GM11168 (cell line): Measurements from ENCODE around the gene OSBPL10.
"Not testable (repeated sequence)": the region's sequence is repeated elsewhere in the genome, so short reads cannot be mapped to it uniquely, and the experiment has no call there.

ENCODE experiments used
- in situ Hi-C: fragments of 300-500 bp; cut with MboI; formaldehyde crosslinking; loops from one replicate; pipeline ENCODE4 v1.12.0; 2022; ENCODE audit warnings: low sequenced_read_pairs; ENCODE audit not compliant: unreplicated experiment

The OSBPL10 gene

DNA sequence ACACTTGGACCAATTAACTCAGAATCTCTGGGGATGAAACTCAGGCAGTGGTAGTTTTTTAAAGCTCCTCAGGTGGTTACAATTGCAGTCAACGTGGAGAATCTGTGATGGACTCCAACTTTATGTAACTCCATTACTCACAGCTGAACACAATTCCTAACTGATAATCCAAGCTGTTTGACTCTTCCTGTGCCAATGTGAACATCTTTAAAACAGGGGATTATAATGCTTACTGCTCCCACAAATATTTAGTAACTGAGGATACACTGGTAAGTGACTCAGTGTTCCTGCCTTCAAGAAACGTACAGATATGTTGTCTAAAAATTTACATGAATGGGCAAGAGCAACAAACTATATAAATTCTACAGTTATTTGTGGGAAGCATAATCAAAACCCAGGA is 85.6 kb downstream of the OSBPL10 start:
- in situ Hi-C loops, result no loop called here

DNA sequence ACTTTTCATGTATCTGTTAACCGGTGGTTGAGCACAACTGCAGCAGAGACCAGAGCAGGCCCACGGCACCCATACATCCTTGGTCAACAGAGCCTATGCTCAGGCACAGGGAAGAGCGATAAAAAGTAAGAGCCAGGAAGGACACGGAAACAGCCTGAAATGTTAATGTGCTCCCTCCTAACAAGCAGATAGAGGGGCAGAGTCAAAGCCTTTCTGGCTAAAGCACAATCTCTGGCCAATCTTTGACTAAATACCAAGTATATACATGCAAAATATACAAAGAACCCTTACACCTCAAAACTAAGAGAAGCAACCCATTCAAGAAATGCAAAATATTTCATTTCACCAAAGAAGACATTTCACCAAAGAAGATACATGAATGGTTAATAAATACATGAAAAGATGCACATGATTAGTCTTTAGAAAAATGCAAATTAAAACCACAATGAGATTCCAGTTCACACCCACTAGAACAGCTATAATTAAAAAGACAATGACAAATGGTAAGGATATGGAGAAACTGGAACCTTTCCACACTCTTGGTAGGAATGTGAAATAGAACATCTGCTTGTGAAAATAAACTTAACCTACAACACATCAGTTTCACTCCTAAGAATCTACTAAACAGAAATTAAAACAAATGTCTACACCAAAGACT is 88.0 kb downstream of the OSBPL10 start:
- in situ Hi-C loops, result no loop called here

DNA sequence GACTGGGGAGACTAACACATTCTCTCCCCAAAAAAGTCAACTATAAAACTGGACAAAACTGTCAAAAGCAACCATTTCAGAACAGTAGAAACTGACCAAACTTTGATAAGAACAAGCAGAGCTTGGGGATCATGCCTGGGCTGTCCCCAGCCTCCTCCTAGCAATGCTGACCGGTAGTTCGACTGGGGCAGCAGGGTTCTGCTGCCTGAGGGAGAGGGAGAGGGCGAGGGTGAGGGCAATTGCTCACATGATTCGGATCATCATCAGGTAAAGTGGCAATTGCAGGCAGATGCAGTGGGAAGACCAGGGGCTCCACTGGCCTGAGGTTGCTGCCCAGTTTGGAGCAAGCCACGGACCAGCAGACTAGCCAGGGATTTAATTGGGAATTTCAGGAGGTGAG is 88.6 kb downstream of the OSBPL10 start:
- in situ Hi-C loops, result no loop called here

GRCh38 chr3:31891876-31892455 is 89.1 kb downstream of the OSBPL10 start:
- in situ Hi-C loops, result no loop called here

DNA sequence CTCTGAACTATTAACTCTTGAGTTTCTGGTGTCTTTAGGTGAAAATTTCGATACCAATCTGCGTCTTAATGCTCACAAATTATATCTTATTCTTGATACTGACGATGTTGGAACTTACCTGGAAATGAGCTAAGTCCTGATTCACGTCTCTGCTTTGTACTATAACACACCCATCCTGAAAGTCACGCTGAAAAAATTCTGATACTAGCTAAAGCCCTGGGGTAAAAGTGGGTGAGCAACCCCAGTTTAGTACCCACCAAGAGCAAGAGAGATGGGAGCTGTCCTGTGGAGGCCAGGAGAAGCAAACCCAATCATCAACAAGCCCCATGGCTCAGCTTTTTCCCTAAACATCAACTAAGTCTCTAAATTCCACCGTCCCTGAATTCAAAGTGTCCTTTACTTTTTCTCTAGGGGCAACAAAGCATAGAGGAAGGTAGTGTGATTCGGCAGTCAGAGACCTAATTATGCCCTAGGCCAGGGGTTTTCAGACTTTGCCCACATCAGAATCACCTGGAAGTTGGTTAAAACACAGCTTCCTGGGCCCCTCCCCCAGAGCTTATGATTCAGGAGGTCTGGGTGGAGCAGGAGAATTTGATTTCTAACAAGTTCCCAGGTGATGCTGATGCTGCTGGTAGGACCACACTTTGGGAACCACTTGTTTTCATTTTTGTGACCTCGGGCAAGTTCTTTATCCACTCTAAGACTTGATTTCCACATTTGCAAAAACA is 90.2 kb downstream of the OSBPL10 start:
- in situ Hi-C loops, result no loop called here

DNA sequence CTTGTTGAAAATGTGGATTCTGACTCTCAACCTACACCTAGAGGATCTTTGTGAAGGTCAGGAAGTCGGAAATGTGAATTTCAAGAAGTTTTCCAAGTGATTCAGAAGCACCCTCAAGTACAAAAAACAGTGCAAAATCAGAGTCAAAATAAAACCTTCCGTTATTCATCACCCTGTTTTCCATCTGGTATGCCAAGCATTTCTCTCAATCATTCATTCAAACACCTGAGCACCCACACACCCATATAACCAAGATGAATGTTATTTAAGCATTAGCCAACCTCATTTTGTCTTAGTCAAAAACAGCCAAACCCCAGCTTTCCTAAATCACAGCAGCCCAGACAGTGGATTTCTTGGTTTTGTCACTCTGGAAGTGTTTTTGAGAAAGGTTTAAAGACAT is 91.1 kb downstream of the OSBPL10 start:
- in situ Hi-C loops, result no loop called here

- in situ Hi-C loops, result no loop called here
These were observed 95.8 kb downstream of the OSBPL10 start for GRCh38 chr3:31885235-31885634.

DNA sequence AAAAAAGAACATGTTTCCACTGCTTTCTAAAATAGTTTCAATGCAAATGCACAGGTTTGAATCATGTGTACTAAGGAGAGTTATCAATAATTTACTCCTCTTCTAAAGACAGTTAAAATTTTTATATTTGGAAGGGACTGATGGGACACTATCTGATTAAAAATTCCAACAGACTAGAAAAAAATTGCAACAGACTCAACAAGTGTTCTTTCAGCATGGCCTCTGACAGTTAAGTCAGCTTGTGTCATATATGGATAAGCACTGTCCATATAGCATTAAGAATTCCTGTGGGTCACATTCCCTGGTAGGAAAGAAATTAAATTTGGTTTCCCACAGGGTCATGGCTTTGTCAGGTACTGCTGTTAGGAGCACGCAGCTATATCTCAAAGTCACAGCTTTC is 96.8 kb downstream of the OSBPL10 start:
- in situ Hi-C loops, result no loop called here

DNA sequence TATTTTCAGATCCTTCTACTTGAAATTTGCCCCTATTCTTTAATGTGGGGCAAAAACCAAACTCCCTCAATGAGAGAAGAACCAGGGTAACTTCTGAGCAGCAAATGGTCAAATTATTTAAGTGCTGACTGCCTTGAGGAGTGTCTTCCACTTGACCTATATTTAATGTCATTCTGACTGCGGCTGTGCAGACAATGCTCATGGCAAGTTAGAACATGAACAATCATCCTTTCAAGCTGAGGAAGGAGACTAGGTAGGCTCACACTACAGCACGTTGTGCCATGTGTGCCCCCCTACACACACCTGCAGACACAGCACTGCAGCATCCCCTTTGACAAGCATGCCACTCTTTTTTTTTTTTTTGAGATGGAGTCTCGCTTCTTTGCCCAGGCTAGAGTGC is 98.2 kb downstream of the OSBPL10 start:
- in situ Hi-C loops, result no loop called here

- in situ Hi-C loops, result no loop called here
These were observed 98.6 kb downstream of the OSBPL10 start for GRCh38 chr3:31882431-31882830.

- in situ Hi-C loops, result no loop called here
These were observed 100.5 kb downstream of the OSBPL10 start for GRCh38 chr3:31880482-31881078.

DNA sequence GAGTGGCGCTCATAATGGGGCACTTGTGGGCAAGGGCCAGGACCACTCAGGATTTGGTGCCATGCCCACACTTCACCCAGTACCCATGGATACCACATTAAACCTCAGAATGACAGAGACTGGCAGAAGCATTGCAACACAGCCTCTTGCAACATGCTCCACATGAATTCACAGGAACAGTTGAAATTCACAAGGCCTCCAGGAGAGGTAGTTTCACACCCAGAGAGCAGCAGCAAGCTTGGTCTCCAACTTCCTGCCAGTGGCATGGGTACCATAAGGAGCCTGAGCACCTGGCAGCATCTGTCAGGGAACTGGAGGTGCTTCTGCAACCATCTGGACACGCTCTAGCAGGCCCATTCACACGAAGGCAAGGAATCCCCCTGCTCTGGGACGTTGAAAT is 101.0 kb downstream of the OSBPL10 start:
- in situ Hi-C loops, result no loop called here

GRCh38 chr3:31879365-31879764 is 101.7 kb downstream of the OSBPL10 start:
- in situ Hi-C loops, result no loop called here

GRCh38 chr3:31878231-31878838 is 102.7 kb downstream of the OSBPL10 start:
- in situ Hi-C loops, result no loop called here

- in situ Hi-C loops, result no loop called here
These were observed 104.7 kb downstream of the OSBPL10 start for GRCh38 chr3:31876331-31876730.

DNA sequence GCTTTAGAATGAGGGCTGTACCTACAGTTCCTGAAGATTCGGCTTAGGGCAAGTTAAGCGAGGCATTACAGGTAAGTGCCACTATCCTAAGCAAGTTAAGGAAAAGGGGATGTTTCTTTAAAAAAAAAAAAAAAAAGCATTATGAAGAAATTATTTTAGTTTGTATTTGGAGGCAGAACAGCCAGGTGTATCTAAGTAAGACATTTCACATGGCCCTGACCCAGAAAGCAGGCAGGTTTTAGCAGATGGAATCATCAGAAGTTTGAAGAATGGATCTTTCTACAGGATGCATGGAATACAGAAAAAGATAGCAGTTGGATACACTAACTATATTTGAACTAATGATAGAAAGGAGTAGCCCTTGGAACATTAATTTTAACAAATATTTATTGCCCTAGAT is 105.6 kb downstream of the OSBPL10 start:
- in situ Hi-C loops, result no loop called here

- in situ Hi-C loops, result no loop called here
These were observed 107.7 kb downstream of the OSBPL10 start for GRCh38 chr3:31873254-31873820.

DNA sequence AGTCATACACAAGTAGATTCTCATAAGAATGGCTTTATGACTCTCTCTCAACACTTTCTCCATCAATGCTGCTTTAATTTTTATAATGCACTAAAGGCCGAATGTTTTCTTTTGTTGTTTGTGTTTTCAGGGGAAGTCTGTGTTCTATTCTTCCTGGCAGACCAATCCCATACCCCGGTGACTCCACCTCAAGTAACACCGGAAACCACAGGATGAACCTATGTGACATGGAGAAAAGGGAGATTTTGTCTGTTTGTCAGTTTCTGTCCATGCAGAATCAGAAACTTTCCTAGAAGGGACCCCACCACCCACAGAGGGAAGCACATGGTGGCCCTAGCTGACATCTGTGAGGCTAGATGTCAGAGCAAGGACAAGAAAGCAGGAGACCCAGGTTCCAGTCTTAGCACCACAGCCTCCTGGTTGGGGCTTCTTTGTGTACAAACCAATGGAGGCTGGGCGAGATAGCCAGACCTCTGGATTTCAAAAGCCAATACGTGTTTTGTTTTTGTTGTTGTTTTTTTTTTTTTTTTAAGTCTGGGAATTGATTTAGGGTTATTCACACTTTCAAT is 109.0 kb downstream of the OSBPL10 start:
- in situ Hi-C loops, result no loop called here

DNA sequence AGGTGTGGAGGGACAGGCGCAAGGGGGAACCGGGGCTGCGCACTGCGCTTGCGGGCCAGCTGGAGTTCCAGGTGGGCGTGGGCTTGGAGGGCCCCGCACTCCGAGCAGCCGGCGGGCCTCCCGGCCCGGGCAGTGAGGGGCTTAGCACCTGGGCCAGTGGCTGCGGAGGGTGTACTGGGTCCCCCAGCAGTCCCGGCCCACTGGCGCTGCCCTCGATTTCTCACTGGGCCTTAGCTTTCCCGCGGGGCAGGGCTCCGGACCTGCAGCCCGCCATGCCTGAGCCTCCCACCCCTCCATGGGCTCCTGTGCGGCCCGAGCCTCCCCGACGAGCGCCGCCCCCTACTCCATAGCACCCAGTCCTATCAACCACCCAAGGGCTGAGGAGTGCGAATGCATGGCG is 111.0 kb downstream of the OSBPL10 start:
- in situ Hi-C loops, result not testable (repeated sequence)

DNA sequence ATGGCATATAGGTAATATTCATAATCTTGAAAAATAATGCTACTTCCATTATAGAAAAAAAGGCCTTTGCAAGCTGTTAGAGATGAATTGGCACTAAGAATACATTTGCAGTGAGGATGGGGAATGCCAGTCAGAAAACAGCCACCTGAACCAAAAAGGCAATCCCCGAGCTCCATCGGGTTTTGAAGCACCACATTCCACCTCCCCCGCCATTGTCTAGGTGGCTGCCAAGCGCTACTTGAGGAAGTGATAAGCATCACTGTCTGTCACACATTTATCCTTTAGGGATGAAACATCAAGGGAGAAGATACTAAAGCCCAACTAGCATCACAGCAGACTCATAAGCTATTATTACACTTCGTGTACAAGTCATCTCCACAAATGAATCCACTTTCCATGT is 112.8 kb downstream of the OSBPL10 start:
- in situ Hi-C loops, result no loop called here
